GM12872 (cell line): ENCODE results near the gene SMIM30.

Experiments
- TF ChIP-seq, protein P1 (sequence below): IDR thresholded peaks from 3 replicates; pipeline ENCODE4 v1.5.1; 2011; ENCODE audit warnings: low read depth, mild to moderate bottlenecking, low read length, moderate library complexity; ENCODE audit not compliant: insufficient read depth

Gene SMIM30

DNA sequence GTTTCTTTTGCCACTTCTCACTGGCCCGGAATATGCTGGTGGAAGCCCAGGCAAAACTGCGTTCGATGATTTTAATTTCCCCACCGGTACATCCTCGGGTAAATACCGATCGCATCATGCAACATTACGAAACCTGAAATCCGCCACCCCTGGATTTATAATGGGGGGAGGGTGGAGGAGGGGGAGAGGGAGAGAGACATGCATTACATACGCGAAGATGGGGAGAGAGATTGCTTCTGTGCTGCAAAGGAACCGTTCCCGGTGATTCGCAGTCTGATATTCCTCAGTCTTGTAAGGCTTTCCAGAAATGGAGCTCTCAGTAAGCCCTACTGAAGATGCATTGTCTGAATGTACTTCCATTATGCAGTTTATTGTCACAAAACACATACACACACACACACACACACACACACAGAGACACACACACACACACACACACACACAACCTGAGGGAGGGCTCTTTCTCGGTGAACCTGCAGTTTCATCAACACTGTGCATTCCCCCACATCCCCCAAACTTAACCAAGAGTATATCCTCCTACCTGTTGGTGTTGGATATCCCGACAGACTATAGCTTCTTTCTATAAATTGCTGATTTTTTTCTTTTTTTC lies 32.5 kb downstream of the SMIM30 start:
- TF ChIP-seq, protein P1, sequence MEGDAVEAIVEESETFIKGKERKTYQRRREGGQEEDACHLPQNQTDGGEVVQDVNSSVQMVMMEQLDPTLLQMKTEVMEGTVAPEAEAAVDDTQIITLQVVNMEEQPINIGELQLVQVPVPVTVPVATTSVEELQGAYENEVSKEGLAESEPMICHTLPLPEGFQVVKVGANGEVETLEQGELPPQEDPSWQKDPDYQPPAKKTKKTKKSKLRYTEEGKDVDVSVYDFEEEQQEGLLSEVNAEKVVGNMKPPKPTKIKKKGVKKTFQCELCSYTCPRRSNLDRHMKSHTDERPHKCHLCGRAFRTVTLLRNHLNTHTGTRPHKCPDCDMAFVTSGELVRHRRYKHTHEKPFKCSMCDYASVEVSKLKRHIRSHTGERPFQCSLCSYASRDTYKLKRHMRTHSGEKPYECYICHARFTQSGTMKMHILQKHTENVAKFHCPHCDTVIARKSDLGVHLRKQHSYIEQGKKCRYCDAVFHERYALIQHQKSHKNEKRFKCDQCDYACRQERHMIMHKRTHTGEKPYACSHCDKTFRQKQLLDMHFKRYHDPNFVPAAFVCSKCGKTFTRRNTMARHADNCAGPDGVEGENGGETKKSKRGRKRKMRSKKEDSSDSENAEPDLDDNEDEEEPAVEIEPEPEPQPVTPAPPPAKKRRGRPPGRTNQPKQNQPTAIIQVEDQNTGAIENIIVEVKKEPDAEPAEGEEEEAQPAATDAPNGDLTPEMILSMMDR = no peak

DNA sequence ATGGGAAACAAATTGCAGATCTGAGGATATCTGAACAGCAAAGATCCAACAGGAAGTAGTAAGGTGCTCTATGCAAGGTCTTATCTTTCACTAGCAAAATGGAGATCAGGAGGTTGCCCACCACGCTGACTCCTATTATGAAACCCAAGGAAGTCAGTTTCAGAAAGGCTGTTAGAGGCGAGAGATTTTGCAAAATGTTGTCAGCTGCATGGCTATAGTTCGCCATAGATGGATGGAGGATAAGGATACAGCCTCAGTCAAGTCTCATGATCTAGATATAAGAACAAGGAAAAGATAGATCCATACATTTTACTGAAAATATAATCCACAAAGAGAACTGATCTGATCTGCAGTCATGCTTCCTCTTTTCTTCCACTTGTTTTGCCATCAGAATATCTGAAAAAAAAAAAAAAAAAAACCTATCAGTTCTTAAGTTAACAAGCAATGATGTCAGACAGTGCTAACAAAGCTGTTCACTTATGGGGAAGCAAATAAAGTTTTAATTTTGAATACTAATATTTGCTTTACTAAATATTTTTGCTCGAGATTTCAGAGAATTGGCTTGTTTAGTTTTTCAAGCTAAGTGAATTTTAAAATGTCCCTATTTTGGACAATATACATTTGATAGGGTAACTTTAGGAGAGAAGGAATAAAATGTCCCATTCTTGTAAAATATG lies 33.7 kb downstream of the SMIM30 start:
- TF ChIP-seq, protein P1 = no peak

DNA sequence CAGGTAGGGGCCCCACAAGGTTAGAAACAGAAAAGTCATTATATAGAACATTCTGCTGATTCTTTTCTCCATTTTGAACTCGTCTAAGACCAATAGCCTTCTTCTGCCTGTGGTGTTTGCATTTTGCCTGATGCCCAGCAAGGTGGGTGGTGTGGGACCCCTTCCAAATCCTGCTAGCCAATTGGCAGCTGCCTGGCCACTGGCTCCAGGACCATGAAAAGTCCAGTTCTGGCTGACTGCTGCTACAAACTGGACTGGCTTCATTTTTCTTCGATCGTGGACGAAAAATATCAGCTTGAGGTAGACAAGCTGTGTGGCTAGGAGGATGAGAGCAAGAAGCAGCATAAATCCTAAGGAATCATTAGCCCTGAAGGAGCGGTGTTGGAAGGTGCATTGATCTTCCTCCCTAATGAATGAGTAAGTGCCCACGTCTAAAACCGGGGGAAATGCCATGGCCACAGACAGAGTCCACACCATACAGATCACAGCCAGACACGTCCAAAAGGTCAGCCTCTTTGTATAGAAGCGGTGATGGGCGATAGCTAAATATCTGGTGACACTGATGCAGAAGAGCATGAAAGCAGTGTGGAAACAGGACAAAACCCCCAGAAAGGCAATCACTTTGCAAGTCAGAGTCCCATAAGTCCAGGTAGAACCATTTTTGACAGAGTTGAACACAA lies 34.4 kb downstream of the SMIM30 start:
- TF ChIP-seq, protein P1 = no peak

DNA sequence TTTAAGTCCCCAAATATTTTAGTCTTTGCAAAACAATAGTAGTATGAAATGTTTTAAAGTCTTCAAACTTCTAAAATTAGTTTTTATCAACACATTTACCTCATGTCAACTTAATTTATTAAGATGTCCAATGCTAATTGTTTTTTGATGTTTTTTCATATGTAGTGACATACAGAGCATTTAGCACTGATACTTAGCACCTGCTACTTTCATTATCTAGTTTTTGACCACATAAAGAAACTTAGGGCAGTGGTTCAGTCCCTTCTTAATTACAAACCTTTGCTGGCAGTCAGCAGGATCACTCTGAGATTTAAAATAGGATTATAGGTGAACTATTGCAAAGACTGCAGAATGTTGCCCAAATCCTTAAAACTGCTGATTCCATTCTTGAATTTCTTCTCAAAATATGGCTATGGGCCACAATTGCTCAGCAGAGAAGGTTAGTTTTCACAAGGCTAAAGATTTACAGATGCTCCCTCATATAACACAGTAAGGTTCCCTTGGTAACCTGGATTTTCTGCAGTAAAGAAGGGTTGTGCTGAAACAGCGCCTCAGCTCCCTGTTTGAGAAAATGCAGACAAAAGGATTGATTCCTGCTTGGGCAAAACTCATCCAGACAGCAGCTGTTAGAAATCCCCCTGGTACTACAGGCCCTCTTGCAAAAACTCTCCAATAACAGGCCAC lies 35.1 kb downstream of the SMIM30 start:
- TF ChIP-seq, protein P1 = no peak

DNA sequence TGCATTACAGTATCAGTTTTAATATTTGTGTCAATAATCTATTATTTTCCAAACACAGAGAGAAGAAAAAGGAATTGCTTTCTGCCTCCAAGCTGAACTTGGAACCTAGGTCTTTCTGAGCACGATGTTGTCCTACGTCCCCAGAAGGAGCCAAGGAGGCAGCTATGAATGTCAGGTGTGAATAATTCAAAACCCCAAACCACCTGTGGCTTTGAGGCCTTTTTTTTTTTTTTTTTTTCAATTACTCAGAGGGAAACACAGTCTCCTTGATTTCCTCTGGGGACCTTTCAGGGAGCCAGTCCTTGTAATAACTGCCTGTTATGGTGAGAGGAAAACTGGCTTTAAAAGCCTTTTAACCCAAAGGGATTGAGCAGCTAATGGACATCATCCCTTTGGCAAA lies 40.0 kb downstream of the SMIM30 start:
- TF ChIP-seq, protein P1 = no peak

DNA sequence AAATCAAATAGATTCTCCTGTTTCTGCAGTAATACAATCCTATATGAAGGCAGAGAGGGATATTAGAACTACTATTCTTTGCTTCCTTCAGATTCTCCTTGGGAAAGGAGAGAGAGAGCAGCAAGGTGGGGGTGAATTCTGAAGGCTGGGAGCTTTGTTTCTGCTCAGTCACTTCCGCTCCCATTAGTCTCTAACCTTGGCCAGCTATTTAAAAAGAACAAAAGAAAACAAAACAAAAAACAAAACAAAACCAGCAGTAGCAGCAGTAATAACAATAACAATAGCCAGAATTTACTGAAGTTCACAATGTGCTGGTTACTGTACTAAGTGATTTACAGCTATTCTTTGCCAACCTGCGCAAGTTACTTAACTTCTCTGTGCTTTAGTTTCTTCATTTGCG lies 41.7 kb downstream of the SMIM30 start:
- TF ChIP-seq, protein P1 = no peak

DNA sequence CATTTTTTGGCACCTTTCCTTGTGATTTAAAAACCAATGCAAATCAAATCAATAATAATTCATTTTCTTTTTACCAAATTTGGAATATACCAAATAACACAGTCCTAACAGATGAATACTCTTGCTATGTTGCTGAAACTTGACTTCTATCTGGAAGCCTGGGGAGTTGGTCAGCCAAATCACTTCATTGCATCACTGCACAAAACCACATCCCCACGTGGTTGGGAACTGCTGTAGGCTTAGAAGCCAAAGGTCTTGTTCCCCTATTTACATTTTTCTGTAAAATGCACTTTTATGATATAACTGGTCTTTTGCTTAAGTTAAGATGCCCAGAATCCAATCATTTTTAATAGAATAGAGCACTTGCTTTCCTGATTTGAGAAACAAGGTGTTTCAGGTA lies 46.9 kb downstream of the SMIM30 start:
- TF ChIP-seq, protein P1 = no peak
